Retinal pigment epithelial cell (primary cell): ENCODE results near the gene ZBTB47.

Experiments used
- DNase-seq: peaks from one replicate; pipeline ENCODE4 v3.0.0-alpha.2; 2010; ENCODE audit warnings: low read depth
- H3K4me3 ChIP-seq: 2 replicates; pipeline ENCODE4 v1.5.1; 2011; ENCODE audit warnings: mild to moderate bottlenecking, low read length, control low read depth, moderate library complexity
- CTCF ChIP-seq: conservative IDR thresholded peaks from 2 replicates; pipeline ENCODE4 v1.5.1; 2011; ENCODE audit warnings: low read depth, low read length, control low read depth, inconsistent platforms

Gene ZBTB47

GRCh38 chr3:42656680-42657610 lies 3.4 kb downstream of the ZBTB47 start:
- no peak for DNase-seq
- no peak for TF ChIP-seq CTCF
- H3K4me3 ChIP-seq = no peak overlapping the region

GRCh38 chr3:42657675-42658074 lies 4.2 kb downstream of the ZBTB47 start:
- H3K4me3 ChIP-seq = no peak overlapping the region
- DNase-seq = no peak
- TF ChIP-seq CTCF = no peak

- no peak for TF ChIP-seq CTCF
- H3K4me3 ChIP-seq = no peak overlapping the region
- DNase-seq = no peak
These were observed 4.7 kb downstream of the ZBTB47 start for GRCh38 chr3:42658091-42658770.

GRCh38 chr3:42658771-42659390 lies 5.4 kb downstream of the ZBTB47 start:
- DNase-seq = no peak
- no peak overlapping the region for H3K4me3 ChIP-seq
- TF ChIP-seq CTCF = no peak

- H3K4me3 ChIP-seq = no peak overlapping the region
- no peak for TF ChIP-seq CTCF
- no peak for DNase-seq
These were observed 6.1 kb downstream of the ZBTB47 start for GRCh38 chr3:42659451-42660130.

GRCh38 chr3:42660131-42660715 lies 6.7 kb downstream of the ZBTB47 start:
- H3K4me3 ChIP-seq = no peak overlapping the region
- no peak for TF ChIP-seq CTCF
- no peak for DNase-seq
